GM06990 (cell line): ENCODE results near the gene MED27.
A peak's percentile ranks its signal among the peaks of the same experiment; 100 is the strongest.

Experiments used
- DNase-seq: peaks from one replicate; pipeline ENCODE4 v3.0.0-alpha.2; 2011; ENCODE audit not compliant: insufficient read length; ENCODE audit errors: extremely low read depth
- H3K27me3 ChIP-seq: replicated peaks from 2 replicates; pipeline ENCODE4 v1.6.0; 2011; ENCODE audit warnings: low read length; ENCODE audit not compliant: control insufficient read depth, insufficient read depth
- H3K36me3 ChIP-seq: 2 replicates; pipeline ENCODE4 v1.5.1; 2011; ENCODE audit warnings: low read length; ENCODE audit not compliant: control insufficient read depth, insufficient read depth
- H3K4me3 ChIP-seq: replicated peaks from 2 replicates; pipeline ENCODE4 v1.5.1; 2011; ENCODE audit warnings: low read depth, mild to moderate bottlenecking, control low read depth, low read length
- CTCF ChIP-seq: IDR thresholded peaks from 2 replicates; pipeline ENCODE4 v1.5.1; 2011; ENCODE audit warnings: low read length, control low read depth, mild to moderate bottlenecking, inconsistent platforms; ENCODE audit not compliant: insufficient read depth, poor library complexity, severe bottlenecking

Gene MED27

GRCh38 chr9:131959056-131959455 lies 120.6 kb downstream of the MED27 start:
- Histone ChIP-seq H3K27me3 (no peaks in the 10 kb centered on the region), H3K36me3 (peaks cover 1% of the 10 kb centered on the region; the same call in 1 of the 2 replicates), H3K4me3 (no peak overlapping the region)
- TF ChIP-seq CTCF, result no peak
- no peak for DNase-seq

GRCh38 chr9:131954299-131954698 lies 125.4 kb downstream of the MED27 start:
- H3K27me3 ChIP-seq, result no peaks in the 10 kb centered on the region
- peak; percentile 57 for TF ChIP-seq CTCF
- DNase-seq, result no peak

GRCh38 chr9:131951905-131952304 lies 127.8 kb downstream of the MED27 start:
- no peak overlapping the region for H3K4me3 ChIP-seq
- no peaks in the 10 kb centered on the region for H3K36me3 ChIP-seq
- no peak for TF ChIP-seq CTCF
- H3K27me3 ChIP-seq, result no peaks in the 10 kb centered on the region
- DNase-seq, result no peak

More at GRCh38 chr9:131954299-131954698, 125.4 kb downstream of the MED27 start:
- peaks cover 1% of the 10 kb centered on the region; the same call in 1 of the 2 replicates for H3K36me3 ChIP-seq
- no peak overlapping the region for H3K4me3 ChIP-seq

GRCh38 chr9:131951155-131951554 lies 128.5 kb downstream of the MED27 start:
- DNase-seq, result no peak
- no peak for TF ChIP-seq CTCF
- Histone ChIP-seq H3K36me3 (no peaks in the 10 kb centered on the region), H3K4me3 (no peak overlapping the region), H3K27me3 (no peaks in the 10 kb centered on the region)

- Histone ChIP-seq H3K36me3 (no peaks in the 10 kb centered on the region), H3K4me3 (no peak overlapping the region), H3K27me3 (no peaks in the 10 kb centered on the region)
- no peak for TF ChIP-seq CTCF
- DNase-seq, result no peak
Observed at GRCh38 chr9:131950487-131950886, 129.2 kb downstream of the MED27 start.

- no peak for DNase-seq
- no peak for TF ChIP-seq CTCF
Observed at GRCh38 chr9:131946180-131946579, 133.5 kb downstream of the MED27 start.

More at GRCh38 chr9:131946180-131946579, 133.5 kb downstream of the MED27 start:
- Histone ChIP-seq H3K4me3 (no peak overlapping the region), H3K36me3 (no peaks in the 10 kb centered on the region), H3K27me3 (no peaks in the 10 kb centered on the region)
